Omental fat pad (tissue), 4 donors: Measurements from ENCODE around the gene OR6M1. TPM values are rescaled to one million over a fixed set of nuclear protein-coding genes. Genes with fewer than 3 reads are reported as not detected.
A peak's percentile ranks its signal among the peaks of the same experiment; 100 is the strongest.

Experiments
- ATAC-seq: fragments of 150-250 bp; one replicate; pipeline ENCODE4 v1.9.1; 2016; ENCODE audit warnings: mild to moderate bottlenecking, moderate library complexity; ENCODE audit not compliant: low FRiP score
- DNase-seq: peaks from one replicate; pipeline ENCODE4 v3.0.0-alpha.2; 2019; ENCODE audit warnings: low spot score
- CTCF ChIP-seq, 3 donors: fragments of 450-650 bp; IDR thresholded peaks; one replicate each; pipeline ENCODE4 v1.5.1; 2016 to 2017; ENCODE audit warnings: antibody characterized with exemption in 3 of 3, mild to moderate bottlenecking in 3 of 3, moderate library complexity in 2 of 3
- total RNA-seq, 4 donors: library from RNA; depleted of rRNA; stranded (reverse); fragments of >200 nt; gene quantifications; one replicate each; pipeline ENCODE4 v1.1.0, GENCODE V29; 2016

Gene OR6M1
- total RNA-seq, 4 donors from 2014 or later: not detected

GRCh38 chr11:123838199-123838598 lies 32.0 kb upstream of the OR6M1 start:
- no peak for TF ChIP-seq CTCF (IDR thresholded peaks at IDR 0.05)
- no peak for ATAC-seq
- no peak for DNase-seq

- no peak for ATAC-seq
- no peak for DNase-seq
- TF ChIP-seq CTCF (IDR thresholded peaks at IDR 0.05): no peak
Measured at GRCh38 chr11:123833095-123833494, 26.9 kb upstream of the OR6M1 start.

GRCh38 chr11:123829745-123830144 lies 23.6 kb upstream of the OR6M1 start:
- TF ChIP-seq CTCF (IDR thresholded peaks at IDR 0.05): no peak
- ATAC-seq: no peak
- no peak for DNase-seq

GRCh38 chr11:123822599-123822998 lies 16.4 kb upstream of the OR6M1 start:
- peak; percentile 85 for ATAC-seq
- DNase-seq: no peak
- no peak for TF ChIP-seq CTCF (IDR thresholded peaks at IDR 0.05)

- ATAC-seq (no peak), DNase-seq (no peak)
- no peak for TF ChIP-seq CTCF (IDR thresholded peaks at IDR 0.05)
Measured at GRCh38 chr11:123822032-123822431, 15.9 kb upstream of the OR6M1 start.

GRCh38 chr11:123815122-123815521 lies 9.0 kb upstream of the OR6M1 start:
- no peak for ATAC-seq
- no peak for DNase-seq
- no peak for TF ChIP-seq CTCF (IDR thresholded peaks at IDR 0.05)

GRCh38 chr11:123801765-123802164 lies 4.4 kb downstream of the OR6M1 start:
- no peak for DNase-seq
- TF ChIP-seq CTCF (IDR thresholded peaks at IDR 0.05): no peak
- ATAC-seq: no peak
